HUES6 (cell line): Measurements from ENCODE around the gene MIX23.

Experiments
- H3K27ac ChIP-seq: 2 replicates; pipeline ENCODE4 v1.7.0; 2013; ENCODE audit warnings: low read depth, mild to moderate bottlenecking, low read length, inconsistent platforms
- H3K27me3 ChIP-seq: 2 replicates; pipeline ENCODE4 v1.6.1; 2013; ENCODE audit warnings: low read length; ENCODE audit not compliant: control insufficient read depth, insufficient read depth
- H3K36me3 ChIP-seq: 2 replicates; pipeline ENCODE4 v1.6.1; 2013; ENCODE audit warnings: low read length; ENCODE audit not compliant: control insufficient read depth, insufficient read depth
- H3K4me1 ChIP-seq: 2 replicates; pipeline ENCODE4 v1.6.1; 2013; ENCODE audit warnings: low read length; ENCODE audit not compliant: control insufficient read depth, insufficient read depth
- H3K4me3 ChIP-seq: 2 replicates; pipeline ENCODE4 v1.5.1; 2013; ENCODE audit warnings: low read depth, low read length
- H3K9ac ChIP-seq: one replicate; pipeline ENCODE4 v1.6.1; 2013; ENCODE audit warnings: mild to moderate bottlenecking, low read length
- H3K9me3 ChIP-seq: 2 replicates; pipeline ENCODE4 v1.6.1; 2013; ENCODE audit warnings: low read depth, low read length; ENCODE audit not compliant: control insufficient read depth, insufficient read depth

MIX23 gene

GRCh38 chr3:122315619-122316018 is 67.4 kb downstream of the MIX23 start:
- Histone ChIP-seq H3K27me3 (no peaks in the 10 kb centered on the region), H3K27ac (no peak overlapping the region), H3K36me3 (no peaks in the 10 kb centered on the region), H3K9ac (no peak overlapping the region), H3K4me1 (no peaks in the 10 kb centered on the region), H3K9me3 (peaks cover 7% of the 10 kb centered on the region; the same call in 1 of the 2 replicates), H3K4me3 (no peak overlapping the region)

GRCh38 chr3:122314228-122314876 is 68.7 kb downstream of the MIX23 start:
- no peak overlapping the region for H3K9ac ChIP-seq
- H3K27ac ChIP-seq = no peak overlapping the region
- no peak overlapping the region for H3K4me3 ChIP-seq
- no peaks in the 10 kb centered on the region for H3K36me3 ChIP-seq
- no peaks in the 10 kb centered on the region for H3K27me3 ChIP-seq
- peaks cover 4% of the 10 kb centered on the region; the same call in 1 of the 2 replicates for H3K9me3 ChIP-seq
- H3K4me1 ChIP-seq = no peaks in the 10 kb centered on the region

GRCh38 chr3:122313281-122313680 is 69.8 kb downstream of the MIX23 start:
- Histone ChIP-seq H3K9me3 (no peaks in the 10 kb centered on the region), H3K9ac (no peak overlapping the region), H3K4me1 (no peaks in the 10 kb centered on the region), H3K27ac (no peak overlapping the region), H3K27me3 (no peaks in the 10 kb centered on the region), H3K4me3 (no peak overlapping the region), H3K36me3 (no peaks in the 10 kb centered on the region)

- Histone ChIP-seq H3K27ac (no peak overlapping the region), H3K4me3 (no peak overlapping the region), H3K27me3 (no peaks in the 10 kb centered on the region), H3K36me3 (no peaks in the 10 kb centered on the region), H3K4me1 (no peaks in the 10 kb centered on the region), H3K9me3 (no peaks in the 10 kb centered on the region), H3K9ac (no peak overlapping the region)
Measured at GRCh38 chr3:122312826-122313225, 70.2 kb downstream of the MIX23 start.

- no peak overlapping the region for H3K27ac ChIP-seq
- H3K4me3 ChIP-seq = no peak overlapping the region
- no peaks in the 10 kb centered on the region for H3K4me1 ChIP-seq
- no peaks in the 10 kb centered on the region for H3K36me3 ChIP-seq
- no peaks in the 10 kb centered on the region for H3K9me3 ChIP-seq
- no peak overlapping the region for H3K9ac ChIP-seq
- H3K27me3 ChIP-seq = no peaks in the 10 kb centered on the region
Measured at GRCh38 chr3:122310361-122310760, 72.7 kb downstream of the MIX23 start.
